ENCODE results near the gene ESRRG. TPM values are rescaled to one million over a fixed set of nuclear protein-coding genes. Genes with fewer than 3 reads are reported as not detected.

Gene ESRRG
- total RNA-seq, 1 experiment from 2014 or later: 0.44 TPM

GRCh38 chr1:216665856-216666255, 57.4 kb downstream of the ESRRG start:
- no peak for TF ChIP-seq CTCF (conservative IDR thresholded peaks at IDR 0.05)
- H3K27me3 ChIP-seq (ENCODE audit: insufficient read depth, low read length): no peaks in the 10 kb centered on the region
- no peak overlapping the region for H2BK20ac ChIP-seq (ENCODE audit: low read depth, low read length, poor library complexity, severe bottlenecking)
- H2BK5ac ChIP-seq (ENCODE audit: insufficient read length, low read length): no peak overlapping the region
- H2AFZ ChIP-seq (ENCODE audit: low read length): no peak overlapping the region
- H3K27ac ChIP-seq (ENCODE audit: insufficient read length, low read depth, low read length): no peak overlapping the region
- no peaks in the 10 kb centered on the region for H3K27me3 Mint-ChIP-seq (ENCODE audit: low read depth)
- H3K9me3 ChIP-seq (ENCODE audit: control insufficient read depth, low read depth, low read length): no peaks in the 10 kb centered on the region
- H3K4me1 ChIP-seq (ENCODE audit: insufficient read depth, low read length): no peaks in the 10 kb centered on the region
- no peak for DNase-seq
- H3K9me3 Mint-ChIP-seq: no peaks in the 10 kb centered on the region
- no peak overlapping the region for H2BK120ac ChIP-seq (ENCODE audit: low read depth, low read length, poor library complexity, severe bottlenecking)
- H3T11ph ChIP-seq (ENCODE audit: low read length): no peak overlapping the region
- no peaks in the 10 kb centered on the region for H3K79me2 ChIP-seq (ENCODE audit: insufficient read depth, low read length)
- H4K91ac ChIP-seq (ENCODE audit: insufficient read length, low read depth, low read length): no peak overlapping the region
- no peaks in the 10 kb centered on the region for H4K20me1 ChIP-seq (ENCODE audit: control insufficient read depth, insufficient read depth, insufficient read length)
- no peak overlapping the region for H3K27ac Mint-ChIP-seq
- H3K23ac ChIP-seq (ENCODE audit: insufficient read length, low read depth, low read length): no peak overlapping the region
- no peaks in the 10 kb centered on the region for H3K23me2 ChIP-seq (ENCODE audit: insufficient read length, low read depth, low read length, poor library complexity, severe bottlenecking)
- H3K14ac ChIP-seq (ENCODE audit: insufficient read depth, low read length): no peak overlapping the region
- H3K4me3 Mint-ChIP-seq: no peak overlapping the region
- H4K5ac ChIP-seq (ENCODE audit: insufficient read length, low read depth, low read length): no peak overlapping the region
- H2AK5ac ChIP-seq (ENCODE audit: insufficient read length, low read length): no peak overlapping the region
- H3K4me1 Mint-ChIP-seq: peaks cover 4 to 5% of the 10 kb centered on the region in 2 experiments; a peak in 2 of 4 replicates
- no peak overlapping the region for H4K8ac ChIP-seq (replicated peaks; ENCODE audit: insufficient read length, low read depth, low read length)
- no peaks in the 10 kb centered on the region for H3K36me3 Mint-ChIP-seq (ENCODE audit: insufficient read depth in 1 of 3, low read depth in 3 of 3)
- H3K18ac ChIP-seq (ENCODE audit: insufficient read length, low read depth, low read length): no peak overlapping the region
- no peak overlapping the region for H3K9ac ChIP-seq (ENCODE audit: extremely low read depth, insufficient read length, low read length)
- no peak overlapping the region for H3K4ac ChIP-seq (ENCODE audit: low read depth, low read length)
- H3K56ac ChIP-seq (ENCODE audit: insufficient read length, low read depth, low read length): no peak overlapping the region
- H3K4me2 ChIP-seq (ENCODE audit: insufficient read depth, insufficient read length, low read length): no peak overlapping the region
- H2BK15ac ChIP-seq (ENCODE audit: low read depth, low read length): no peak overlapping the region
- no peak overlapping the region for H2BK12ac ChIP-seq (ENCODE audit: insufficient read length, low read depth, low read length)
- no peaks in the 10 kb centered on the region for H3K79me1 ChIP-seq (ENCODE audit: insufficient read depth, low read depth, low read length, poor library complexity, severe bottlenecking)

All from H9 (cell line).